HEK293T (cell line): ENCODE results near the gene IL4R.

Experiments used
- BHLHE40 ChIP-seq: fragments of 450-650 bp; IDR thresholded peaks from 2 replicates; pipeline ENCODE4 v1.6.1; 2016; ENCODE audit warnings: mild to moderate bottlenecking, moderate library complexity, borderline replicate concordance
- ELF4 ChIP-seq: fragments of 450-650 bp; IDR thresholded peaks from 2 replicates; pipeline ENCODE4 v1.6.1; 2017; ENCODE audit warnings: antibody characterized with exemption
- FOXK2 ChIP-seq: fragments of 450-650 bp; IDR thresholded peaks from 2 replicates; pipeline ENCODE4 v1.6.1; 2016; ENCODE audit warnings: mild to moderate bottlenecking
- FOXM1 ChIP-seq: fragments of 450-650 bp; IDR thresholded peaks from 2 replicates; pipeline ENCODE4 v1.6.1; 2017; ENCODE audit warnings: mild to moderate bottlenecking, borderline replicate concordance
- L3MBTL2 ChIP-seq: fragments of 450-650 bp; conservative IDR thresholded peaks from 2 replicates; pipeline ENCODE4 v1.6.1; 2016; ENCODE audit warnings: mild to moderate bottlenecking
- LEF1 ChIP-seq: fragments of 450-650 bp; IDR thresholded peaks from 2 replicates; pipeline ENCODE4 v1.6.1; 2017; ENCODE audit warnings: mild to moderate bottlenecking, borderline replicate concordance
- NFRKB ChIP-seq: fragments of 450-650 bp; IDR thresholded peaks from 2 replicates; pipeline ENCODE4 v1.6.1; 2016; ENCODE audit warnings: mild to moderate bottlenecking, moderate library complexity
- SP1 ChIP-seq: fragments of 450-650 bp; IDR thresholded peaks from 2 replicates; pipeline ENCODE4 v1.6.1; 2017
- TARDBP ChIP-seq: fragments of 450-650 bp; IDR thresholded peaks from 2 replicates; pipeline ENCODE4 v1.6.1; 2016

DNA sequence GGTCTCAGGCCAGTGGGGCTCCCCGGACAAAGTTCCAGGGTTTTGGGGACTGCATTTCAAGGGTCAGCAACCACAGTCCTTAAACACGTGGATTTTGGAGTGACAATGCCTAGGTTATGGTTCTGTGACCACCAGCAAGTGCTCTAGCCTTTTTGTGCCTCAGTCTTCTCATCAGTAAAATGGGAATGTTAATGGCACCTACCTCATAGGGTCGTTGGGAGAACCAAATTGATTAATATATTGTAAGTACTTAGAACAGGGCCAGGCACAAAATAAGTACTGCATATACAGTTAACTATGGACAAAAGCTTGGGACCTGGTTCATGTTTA lies 13.8 kb downstream of the IL4R start:
- TF ChIP-seq BHLHE40 (no peak), TARDBP (no peak), SP1 (no peak), L3MBTL2 (no peak), ELF4 (no peak), NFRKB (no peak), FOXM1 (no peak), FOXK2 (no peak), LEF1 (no peak)
